A549 (cell line): Measurements from ENCODE around the gene CD164.

Experiments
- CTCF ChIP-seq: fragments of >200 bp; sonication (Bioruptor Twin); formaldehyde crosslinking; IDR thresholded peaks from 3 replicates; pipeline ENCODE4 v1.5.1; 2016
- RFX5 ChIP-seq: fragments of 450-650 bp; IDR thresholded peaks from 2 replicates; pipeline ENCODE4 v1.7.1; 2014; ENCODE audit warnings: antibody characterized with exemption, mild to moderate bottlenecking, moderate library complexity

GRCh38 chr6:109332748-109333147, 49.5 kb downstream of the CD164 start:
- TF ChIP-seq CTCF (no peak), RFX5 (no peak)
